AG10803 (cell line): ENCODE measurements around the gene CRACDL.

Experiments
- DNase-seq: peaks from one replicate; pipeline ENCODE4 v3.0.0; 2010; ENCODE audit warnings: low read depth
- H3K4me3 ChIP-seq: 2 replicates; pipeline ENCODE4 v1.5.1; 2011; ENCODE audit warnings: mild to moderate bottlenecking, low read length, control low read depth
- TF ChIP-seq, protein P1 (sequence below): conservative IDR thresholded peaks from 2 replicates; pipeline ENCODE4 v1.5.1; 2011; ENCODE audit warnings: mild to moderate bottlenecking, low read length, control low read depth, inconsistent platforms

The CRACDL gene

DNA sequence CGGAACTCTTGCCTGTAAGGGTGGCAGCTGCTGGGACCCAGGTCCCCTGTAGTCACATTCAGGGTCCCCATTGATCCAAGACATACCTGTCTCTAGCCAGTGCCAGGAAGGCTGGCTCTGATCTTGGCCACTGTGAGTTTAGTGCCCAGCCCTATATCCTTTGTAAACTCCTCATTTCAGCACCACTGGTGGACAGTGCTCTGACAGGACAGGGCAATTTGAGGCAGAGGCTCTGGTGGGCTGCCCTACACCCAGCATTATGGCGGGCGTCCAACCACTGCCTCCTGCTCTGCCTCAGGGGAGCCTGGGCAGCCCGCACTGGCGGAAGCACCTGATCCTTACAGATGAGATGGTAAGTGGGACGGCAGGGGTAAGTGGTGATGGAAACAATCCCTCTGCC is 149.8 kb downstream of the CRACDL start:
- H3K4me3 ChIP-seq = no peak overlapping the region
- TF ChIP-seq, protein P1, sequence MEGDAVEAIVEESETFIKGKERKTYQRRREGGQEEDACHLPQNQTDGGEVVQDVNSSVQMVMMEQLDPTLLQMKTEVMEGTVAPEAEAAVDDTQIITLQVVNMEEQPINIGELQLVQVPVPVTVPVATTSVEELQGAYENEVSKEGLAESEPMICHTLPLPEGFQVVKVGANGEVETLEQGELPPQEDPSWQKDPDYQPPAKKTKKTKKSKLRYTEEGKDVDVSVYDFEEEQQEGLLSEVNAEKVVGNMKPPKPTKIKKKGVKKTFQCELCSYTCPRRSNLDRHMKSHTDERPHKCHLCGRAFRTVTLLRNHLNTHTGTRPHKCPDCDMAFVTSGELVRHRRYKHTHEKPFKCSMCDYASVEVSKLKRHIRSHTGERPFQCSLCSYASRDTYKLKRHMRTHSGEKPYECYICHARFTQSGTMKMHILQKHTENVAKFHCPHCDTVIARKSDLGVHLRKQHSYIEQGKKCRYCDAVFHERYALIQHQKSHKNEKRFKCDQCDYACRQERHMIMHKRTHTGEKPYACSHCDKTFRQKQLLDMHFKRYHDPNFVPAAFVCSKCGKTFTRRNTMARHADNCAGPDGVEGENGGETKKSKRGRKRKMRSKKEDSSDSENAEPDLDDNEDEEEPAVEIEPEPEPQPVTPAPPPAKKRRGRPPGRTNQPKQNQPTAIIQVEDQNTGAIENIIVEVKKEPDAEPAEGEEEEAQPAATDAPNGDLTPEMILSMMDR = no peak
- no peak for DNase-seq

DNA sequence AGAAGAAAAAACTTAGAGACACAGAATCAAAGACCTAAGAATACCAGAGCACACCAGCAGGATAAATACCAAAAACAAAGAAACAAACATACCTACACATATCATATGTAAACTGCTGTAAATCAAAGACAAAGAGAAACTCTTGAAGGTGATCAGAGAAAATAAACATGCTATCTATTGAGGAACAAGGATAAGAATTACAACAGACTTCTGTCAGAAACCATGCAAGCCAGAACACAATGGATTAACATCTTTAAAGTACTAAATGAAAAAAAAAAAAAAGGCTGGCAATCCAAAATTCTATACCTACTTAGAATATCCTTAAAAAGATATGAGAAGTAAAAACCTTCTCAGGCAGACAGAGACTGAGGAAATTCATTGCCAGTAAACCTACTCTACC is 153.5 kb downstream of the CRACDL start:
- no peak for DNase-seq
- H3K4me3 ChIP-seq = no peak overlapping the region
- TF ChIP-seq, protein P1 = no peak

DNA sequence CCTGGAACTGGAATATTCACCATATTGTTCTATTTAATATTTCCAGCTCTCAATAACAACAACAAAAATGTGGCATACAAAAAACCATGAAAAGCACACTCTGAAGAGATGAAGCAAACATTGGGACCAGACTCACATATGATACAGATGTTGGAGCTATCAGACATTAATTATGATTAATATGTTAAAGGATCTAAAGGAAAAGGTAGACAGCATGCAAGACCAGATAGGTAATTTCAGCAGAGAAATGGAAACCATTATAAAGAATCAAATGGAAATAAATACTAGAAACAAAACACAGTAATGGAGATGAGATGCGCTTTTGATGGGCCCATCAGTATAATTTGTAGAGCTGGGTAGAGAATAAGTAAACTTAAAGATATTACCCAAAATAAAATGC is 154.2 kb downstream of the CRACDL start:
- no peak overlapping the region for H3K4me3 ChIP-seq
- DNase-seq = no peak
- TF ChIP-seq, protein P1 = no peak

DNA sequence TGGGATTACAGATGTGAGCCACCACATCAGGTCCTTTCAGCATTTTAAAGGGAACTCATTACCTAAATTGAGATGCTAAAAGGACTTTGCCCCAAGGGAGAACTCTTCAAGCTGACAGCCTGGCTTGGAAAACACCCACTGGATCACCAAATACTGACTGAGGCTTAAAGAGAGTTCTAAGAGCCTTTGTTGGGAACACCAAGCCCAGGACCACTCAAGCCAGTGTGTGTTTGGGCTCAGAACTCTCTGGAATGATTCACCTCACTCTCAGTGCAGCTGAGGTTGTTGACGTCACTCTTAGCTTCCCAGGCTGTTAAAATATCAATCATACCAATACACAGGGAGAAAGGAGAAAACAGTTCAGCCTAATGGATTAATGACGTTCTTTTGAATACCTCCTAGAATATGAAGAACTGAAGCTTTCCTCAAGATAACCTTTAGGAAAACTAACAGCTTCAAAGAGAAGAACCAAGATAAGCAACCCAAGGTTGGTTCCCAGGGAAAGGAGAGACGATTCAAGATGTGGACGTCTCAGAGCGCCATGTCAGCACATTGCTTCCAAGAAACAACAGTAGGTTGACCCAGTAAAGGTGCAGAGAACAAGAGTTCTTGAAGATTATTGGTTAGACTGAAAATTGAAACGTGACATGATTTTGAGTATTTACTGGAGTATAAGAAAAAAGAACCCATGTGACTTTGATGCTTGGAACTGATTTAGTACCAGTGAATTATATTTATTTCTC is 157.1 kb downstream of the CRACDL start:
- H3K4me3 ChIP-seq = no peak overlapping the region
- no peak for DNase-seq
- TF ChIP-seq, protein P1 = no peak

DNA sequence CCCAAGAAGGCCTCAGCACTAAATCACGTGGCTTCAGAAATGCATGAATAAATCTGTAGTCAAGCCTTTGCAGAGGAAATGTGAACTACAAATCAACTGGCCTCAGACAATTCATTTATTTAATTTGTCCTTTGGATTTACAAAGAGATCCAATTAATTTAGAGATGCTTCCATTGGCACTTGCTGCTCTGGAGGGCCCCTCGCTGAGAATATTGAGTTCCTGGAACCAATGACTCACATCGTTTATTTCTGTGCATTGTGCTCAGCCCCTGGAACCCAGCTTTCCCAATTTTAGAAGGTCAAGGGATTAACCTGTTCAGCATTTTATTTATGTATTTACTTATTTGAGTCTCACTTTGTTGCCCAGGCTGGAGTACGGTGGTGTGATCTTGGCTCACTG is 157.9 kb downstream of the CRACDL start:
- no peak for DNase-seq
- no peak overlapping the region for H3K4me3 ChIP-seq
- TF ChIP-seq, protein P1 = no peak

DNA sequence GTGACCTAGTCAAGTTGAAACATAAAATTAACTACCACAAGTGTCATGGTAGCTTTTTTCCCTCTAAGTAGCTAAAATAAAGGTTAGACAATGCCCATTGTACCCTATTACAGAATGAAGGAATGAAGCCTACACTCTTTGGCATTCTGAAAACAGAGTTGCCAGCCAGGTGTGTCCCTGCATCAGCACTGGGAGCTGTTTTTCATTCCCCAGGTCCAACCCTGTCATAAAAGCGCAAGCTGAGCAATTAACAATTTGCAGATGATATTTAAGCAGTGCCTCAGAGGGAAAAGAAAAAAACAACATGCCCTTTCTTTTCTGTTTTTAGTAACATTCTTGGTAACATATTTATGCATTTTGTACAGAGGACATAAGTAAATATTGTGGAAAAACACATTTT is 158.3 kb downstream of the CRACDL start:
- DNase-seq = no peak
- TF ChIP-seq, protein P1 = no peak
- H3K4me3 ChIP-seq = no peak overlapping the region

DNA sequence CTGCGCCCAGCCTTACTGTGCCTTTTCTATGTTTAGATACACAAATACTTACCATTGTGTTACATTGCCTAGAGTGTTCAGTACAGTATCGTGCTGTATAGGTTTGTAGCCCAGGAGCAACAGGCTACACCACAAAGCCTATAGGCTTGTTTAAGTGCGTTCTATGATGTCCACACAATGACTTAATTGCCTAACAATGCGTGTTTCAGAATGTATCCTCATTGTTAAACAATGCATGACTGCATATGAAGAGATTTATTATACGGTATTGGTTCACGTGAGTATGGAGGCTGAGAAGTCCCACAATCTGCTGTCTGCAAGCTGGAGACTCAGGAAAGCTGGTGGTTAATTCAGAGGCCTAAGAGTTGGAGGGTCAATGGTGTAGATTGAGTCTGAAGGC is 158.9 kb downstream of the CRACDL start:
- TF ChIP-seq, protein P1 = no peak
- DNase-seq = no peak
- H3K4me3 ChIP-seq = no peak overlapping the region
